ENCODE data around the gene CMSS1.

Gene CMSS1

DNA sequence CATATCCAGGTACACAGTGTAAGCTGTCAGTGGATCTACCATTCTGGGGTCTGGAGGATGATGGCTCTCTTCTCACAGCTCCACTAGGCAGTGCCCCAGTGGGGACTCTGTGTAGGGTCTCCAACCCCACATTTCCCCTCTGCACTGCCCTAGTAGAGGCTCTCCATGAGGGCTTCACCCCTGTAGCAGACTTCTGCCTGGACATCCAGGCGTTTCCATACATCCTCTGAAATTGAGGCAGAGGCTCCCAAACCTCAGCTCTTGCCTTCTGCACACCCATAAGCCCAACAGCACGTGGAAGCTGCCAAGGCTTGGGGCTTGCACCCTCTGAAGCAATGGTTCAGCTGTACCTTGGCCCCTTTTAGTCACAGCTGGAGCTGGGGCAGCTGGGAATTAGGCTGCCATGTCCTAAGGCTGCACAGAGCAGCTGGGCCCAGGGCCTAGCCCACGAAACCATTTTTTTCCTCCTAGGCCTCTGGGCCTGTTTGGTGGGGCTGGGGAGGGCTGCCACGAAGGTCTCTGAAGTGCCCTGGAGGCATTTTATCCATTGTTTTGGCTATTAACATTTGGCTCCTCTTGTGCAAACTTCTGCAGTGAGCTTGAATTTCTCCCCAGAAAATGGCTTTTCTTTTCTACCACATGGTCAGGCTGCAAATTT, 362.2 kb downstream of the CMSS1 start:
- DNase-seq (ENCODE audit: low read depth in 2 of 2) = no peak

DNA sequence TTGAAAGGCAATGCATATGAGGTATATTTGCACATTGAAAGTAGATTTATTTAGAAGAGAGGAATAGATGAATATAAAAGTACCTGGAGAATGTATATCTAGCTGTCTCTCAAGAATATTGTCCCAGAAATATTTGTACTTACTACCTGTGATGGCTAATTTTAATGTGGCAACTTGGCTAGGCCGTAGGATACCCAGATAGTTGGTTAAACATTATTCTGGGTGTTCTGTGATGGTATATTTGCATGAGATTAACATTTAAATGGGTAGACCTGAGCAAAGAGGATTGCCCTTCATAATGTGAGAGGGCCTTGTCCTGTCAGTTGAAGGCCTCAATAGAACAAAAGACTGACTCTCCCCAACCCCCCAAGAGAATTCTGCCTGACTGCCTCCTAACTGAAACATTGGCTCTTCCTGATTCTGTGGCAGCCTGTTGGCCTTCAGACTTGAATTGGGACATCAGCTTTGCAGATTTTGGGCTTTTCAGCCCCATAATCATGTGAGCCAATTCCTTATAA, 366.0 kb downstream of the CMSS1 start:
- DNase-seq (ENCODE audit: low read depth in 2 of 2) = no peak

DNA sequence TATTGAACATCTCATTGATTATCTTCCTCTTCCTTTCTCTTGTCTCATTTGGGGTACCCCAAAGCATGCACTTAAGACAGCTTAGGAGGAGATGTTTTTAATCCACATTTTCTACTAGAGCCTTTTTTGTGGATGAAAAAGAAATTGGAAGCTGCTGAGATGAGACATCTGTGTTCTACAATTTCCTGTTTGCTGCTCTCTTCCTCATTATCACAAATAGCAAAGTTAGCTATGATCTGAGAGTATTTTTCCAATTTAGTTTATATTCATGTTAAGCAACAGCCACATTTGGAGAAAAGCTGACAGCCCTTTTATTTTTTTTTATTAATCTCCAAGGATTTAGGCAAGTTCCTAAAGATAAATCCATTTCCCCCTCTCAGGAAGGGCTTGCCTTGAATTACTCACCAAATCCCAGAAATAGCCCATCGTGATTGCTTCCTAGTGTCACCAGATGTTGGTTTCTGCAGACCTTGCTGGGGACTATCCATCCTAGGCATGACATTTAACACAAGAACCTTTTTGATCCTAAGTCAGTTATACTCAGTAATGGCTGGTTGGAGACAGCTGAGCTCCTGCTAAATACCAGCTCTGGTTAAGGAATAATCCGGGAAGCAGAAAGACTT, 367.4 kb downstream of the CMSS1 start:
- DNase-seq (ENCODE audit: low read depth in 2 of 2) = no peak

DNA sequence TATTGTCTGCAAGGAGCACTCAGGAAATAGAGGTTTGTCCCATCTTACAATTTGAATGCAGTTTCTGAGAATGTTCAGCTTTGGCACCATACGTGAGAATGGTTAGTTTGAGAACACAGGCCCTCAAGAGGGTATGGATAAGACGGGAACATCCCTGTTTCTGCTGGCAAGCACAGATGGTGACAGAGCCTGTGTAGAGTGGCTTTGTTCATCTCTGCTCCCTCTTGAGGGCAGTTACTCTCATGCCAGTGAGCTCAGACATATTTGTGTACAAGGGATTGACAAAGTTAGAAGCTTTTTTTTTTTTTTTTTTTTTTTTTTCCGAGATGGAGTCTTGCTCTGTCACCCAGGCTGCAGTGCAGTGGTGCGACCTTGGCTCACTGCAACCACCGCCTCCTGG, 368.2 kb downstream of the CMSS1 start:
- DNase-seq (ENCODE audit: low read depth in 2 of 2) = no peak

DNA sequence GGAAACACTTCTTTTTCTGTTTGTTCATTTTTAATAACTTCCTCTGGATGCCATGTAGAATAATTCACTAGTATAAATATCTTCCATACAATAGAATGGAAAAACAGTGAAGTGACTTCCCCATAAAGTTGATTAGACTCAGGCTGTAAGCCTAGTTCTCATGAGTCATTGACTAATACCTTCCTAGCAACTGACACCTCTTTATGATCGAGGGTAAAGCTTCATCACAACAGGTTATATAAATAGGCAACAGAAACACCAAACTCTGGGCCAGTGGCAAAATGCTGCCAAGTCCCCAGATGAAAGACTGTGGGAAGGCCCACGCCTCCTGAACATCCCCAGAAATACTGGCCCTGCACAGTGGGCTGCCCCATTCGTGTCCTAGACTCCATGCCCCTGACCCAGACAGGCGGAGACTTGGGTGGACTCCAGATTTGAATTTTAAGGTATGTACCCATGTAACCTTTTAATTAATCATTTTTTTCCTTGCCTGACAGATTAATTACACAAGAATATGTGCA, 371.8 kb downstream of the CMSS1 start:
- DNase-seq (ENCODE audit: low read depth in 2 of 2) = no peak

DNA sequence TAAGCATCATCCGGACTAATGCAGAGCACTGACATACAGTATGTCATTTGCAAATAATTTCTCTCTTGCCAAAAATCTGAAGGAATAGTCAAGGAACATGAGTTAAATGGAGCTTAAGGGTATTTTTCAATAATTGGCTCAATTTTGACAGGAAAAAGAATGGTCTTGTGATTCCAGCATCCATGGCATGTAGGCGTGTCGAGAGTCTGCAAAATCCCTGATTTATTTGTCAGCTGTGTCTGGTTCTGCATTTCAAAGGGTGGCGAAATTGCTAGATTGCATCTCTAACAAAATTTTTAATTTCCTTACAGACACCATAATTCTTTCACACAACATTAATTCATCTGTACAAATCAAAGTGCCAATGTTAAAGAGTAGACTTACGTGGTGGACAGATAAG, 377.7 kb downstream of the CMSS1 start:
- no peak for DNase-seq (ENCODE audit: low read depth in 2 of 2)

DNA sequence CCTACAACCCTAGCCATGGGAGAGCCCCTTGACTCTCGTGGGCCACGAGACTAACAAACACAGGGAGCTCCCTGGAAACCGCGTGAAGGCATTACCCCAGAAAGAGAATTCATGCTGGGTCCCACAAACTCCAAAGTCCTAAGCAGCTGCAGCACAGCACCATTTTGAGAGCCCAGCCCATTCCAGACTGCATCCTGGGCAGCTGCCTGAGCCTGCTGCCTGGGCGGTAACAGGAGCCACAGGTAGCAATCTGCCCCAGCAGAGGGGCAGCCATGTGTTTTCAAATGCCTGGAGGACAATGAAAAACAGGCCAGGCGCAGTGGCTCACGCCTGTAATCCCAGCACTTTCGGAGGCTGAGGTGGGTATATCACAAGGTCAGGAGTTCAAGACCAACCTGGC, 380.2 kb downstream of the CMSS1 start:
- DNase-seq (ENCODE audit: low read depth in 2 of 2) = no peak

DNA sequence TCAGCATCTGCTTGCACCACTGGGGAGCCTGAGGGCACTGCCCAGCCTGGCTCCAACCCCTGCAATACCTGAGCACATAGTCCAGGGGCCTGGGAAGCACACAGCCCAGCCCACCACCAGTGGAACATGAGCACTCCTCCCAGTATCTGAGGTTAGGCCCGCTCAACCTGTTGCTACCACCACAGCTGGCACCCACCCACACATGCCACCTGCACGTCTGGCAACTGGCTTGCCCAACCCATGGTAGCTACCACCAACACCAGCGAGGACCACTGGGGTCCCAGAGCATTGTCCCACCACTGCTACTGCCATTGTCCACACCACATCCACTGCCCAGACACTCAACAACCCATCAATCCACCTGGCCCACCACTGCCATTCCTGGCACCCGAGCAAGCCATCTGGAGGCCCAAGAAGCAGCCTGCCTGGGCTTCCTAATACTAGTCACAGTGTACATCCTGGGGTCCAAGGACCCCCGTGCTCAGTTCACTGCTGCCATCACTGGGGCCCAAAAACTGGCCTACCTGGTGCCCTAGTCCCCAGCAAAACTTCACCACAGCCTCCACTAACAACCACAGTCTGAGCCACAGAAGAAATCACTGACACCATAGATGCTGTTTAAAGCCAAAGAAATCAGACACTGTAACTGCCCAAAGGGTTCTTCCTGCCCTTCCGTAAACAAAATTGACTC, 381.1 kb downstream of the CMSS1 start:
- no peak for DNase-seq (ENCODE audit: low read depth in 2 of 2)

DNA sequence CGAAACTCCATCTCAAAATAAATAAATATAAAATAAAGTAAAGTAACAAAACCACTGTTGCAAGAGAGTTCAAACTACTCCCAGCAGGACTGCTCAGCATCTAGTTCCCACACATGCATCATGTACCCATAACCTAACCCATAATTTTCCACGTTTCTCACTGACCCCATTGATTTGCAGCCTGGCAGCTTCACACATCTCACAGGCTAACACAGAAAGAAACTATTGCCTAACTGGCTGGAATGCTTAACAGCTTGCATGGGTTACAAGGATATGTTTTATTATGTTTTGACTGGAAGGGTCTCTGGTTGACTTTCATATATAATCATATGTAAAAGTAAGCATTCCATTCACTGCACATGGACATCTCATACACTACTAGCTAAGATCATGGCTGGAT, 387.5 kb downstream of the CMSS1 start:
- DNase-seq (ENCODE audit: low read depth in 2 of 2) = no peak

DNA sequence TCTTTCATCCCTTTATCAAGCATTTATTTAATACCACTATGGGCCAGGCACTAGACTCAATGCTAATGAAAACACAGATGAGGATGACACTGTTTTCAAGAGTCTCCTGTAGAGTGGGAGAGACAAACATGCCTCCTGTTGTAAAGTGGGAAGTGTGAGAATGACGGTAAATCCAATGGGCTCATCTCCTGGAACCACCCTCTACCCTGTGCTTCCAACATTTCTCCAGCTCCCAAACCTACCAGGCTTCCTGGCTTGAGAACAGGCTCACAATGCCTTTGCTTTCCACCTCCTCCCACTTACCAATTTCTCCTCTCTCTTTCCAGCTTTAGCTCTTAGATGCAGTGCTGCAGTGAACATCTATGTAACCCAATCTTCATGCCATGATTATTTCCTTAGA, 389.0 kb downstream of the CMSS1 start:
- no peak for DNase-seq (ENCODE audit: low read depth in 2 of 2)

DNA sequence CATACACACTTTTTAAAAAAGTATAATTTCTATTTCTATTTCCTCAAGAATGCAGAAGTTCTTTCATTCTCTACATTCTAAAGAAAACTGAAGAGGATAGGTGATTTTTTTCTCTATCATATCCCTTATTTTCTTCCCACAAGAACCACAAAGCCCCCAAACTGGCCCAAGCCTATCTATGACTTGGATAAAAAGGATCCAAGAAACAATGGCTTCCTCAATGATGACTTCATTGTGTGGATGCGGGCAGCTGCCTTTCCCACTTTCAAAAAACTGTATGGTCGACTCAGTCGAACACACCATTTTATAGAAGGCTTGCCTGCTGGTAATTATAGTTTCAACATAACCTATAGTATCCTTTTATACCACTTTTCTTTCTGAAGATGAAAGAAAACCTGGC, 390.2 kb downstream of the CMSS1 start:
- DNase-seq (ENCODE audit: low read depth in 2 of 2) = no peak

DNA sequence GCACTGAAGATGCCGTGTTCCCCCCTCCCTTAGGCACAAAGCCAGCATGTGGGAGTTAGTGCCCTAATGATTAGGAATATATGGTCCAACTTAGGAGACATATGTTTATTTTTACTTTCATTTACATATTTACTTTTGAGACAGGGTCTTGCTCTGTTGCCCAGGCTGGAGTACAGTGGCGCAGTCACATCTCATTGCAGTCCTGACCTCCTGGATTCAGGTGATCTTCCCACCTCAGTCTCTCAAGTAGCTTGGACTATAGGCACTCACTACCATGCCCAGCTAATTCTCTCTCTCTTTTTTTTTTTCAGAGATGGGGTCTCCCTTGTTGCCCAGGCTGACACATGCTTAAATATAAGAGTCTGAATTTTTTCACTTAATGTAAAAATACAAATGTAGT, 391.5 kb downstream of the CMSS1 start:
- DNase-seq (ENCODE audit: low read depth in 2 of 2) = no peak

DNA sequence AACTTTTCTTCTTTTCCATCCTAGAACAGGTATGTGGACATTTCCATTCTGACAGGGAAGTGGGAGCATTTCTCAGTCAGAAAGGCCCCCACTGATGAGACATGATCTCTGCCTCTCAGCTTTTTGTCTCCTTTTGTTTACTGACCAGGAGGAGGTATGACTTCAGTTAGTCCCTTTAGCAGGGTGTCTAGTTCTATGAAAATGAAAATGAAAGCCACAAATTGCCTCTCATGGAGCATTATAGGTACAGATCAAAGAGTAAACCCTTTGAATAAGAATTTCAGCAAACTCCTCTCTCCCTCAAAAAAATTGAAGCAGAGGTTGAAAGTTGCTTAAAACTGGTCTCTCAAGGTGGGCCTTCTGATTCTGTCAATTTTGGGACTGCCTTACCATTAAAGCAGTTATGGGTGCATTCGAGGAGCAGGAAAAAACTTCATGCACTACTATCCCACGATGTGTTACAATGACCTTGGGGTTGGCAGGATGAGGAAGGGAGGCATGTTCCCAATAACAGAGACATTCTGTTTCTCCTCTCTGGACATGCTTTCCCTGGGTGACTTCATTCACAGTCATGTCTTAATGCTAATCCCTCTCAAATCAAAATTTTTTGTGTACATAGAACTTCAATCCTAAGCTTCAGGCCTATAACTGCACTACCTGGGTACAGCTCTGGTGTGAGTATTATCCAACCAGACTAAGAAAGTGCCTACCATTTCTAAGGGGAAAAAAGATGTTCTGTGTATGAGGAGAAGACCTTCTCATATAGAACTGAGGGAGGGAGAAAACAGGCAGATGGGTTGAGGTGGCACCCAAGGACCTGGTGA, 392.5 kb downstream of the CMSS1 start:
- no peak for DNase-seq (ENCODE audit: low read depth in 2 of 2)

DNA sequence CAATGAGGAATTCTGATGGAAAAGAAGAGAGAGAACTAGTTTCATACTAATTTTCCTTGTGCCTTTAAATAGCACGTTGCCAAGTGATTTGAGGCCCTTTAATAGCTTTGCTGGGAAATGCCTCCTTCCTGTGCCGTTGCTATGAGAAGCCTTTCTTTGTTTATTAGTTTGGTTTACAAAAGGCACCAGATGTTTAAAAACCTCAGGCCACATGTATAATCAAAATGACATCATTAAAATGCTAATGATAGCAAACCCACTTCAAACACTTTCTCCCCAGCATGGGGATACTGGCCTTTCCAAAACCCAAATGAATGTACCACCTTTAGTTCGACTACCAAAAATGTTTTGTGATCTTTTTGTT, 393.1 kb downstream of the CMSS1 start:
- DNase-seq (ENCODE audit: low read depth in 2 of 2) = no peak

DNA sequence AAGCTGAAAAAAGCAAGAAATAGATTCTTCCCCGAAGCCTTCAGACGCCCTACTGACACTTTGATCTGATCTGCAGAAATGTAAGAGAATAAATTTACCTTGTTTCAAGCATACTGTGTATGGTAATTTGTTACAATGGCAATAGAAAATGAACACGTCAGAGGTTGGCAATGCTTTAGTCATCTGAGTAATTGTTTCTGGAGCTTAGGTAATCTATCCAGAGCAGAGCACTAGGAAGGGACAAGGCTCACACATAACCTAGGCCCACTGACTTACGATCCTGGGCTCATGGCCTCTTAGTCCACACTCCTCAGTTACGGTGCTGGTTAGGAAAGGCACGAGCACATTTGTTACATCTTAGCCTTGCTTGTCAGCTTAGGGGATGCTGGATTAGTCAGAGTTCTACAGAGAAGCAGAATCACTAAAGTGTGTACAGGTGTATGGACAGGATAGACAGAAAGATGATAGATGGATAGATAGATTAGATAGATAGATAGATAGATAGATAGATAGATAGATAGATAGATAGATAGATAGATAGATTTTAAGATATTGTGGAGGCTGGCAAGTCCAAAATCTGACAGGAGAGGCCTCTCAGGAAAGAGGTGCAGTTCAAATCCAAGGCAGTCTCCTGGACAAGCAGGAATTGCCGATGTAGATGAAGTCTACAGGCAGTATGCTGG, 396.4 kb downstream of the CMSS1 start:
- no peak for DNase-seq (ENCODE audit: low read depth in 2 of 2)

DNA sequence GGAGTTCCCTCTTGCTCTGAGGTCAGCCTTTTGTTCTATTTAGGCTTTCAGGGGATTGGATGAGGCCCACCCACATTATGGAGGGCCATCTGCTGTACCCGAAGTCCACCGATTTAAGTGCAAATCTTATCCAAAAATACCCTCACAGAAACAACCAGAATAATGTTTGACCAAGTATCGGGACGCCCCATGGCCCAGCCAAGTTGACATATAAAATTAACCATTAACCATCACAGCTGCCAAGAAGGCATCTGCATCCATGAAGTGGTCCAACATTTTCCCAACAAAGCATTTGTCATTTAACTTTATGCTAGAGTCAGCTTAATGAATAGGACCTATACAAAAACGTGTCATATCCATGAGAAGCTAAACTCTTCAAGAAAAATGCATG, 396.9 kb downstream of the CMSS1 start:
- DNase-seq (ENCODE audit: low read depth in 2 of 2) = no peak

DNA sequence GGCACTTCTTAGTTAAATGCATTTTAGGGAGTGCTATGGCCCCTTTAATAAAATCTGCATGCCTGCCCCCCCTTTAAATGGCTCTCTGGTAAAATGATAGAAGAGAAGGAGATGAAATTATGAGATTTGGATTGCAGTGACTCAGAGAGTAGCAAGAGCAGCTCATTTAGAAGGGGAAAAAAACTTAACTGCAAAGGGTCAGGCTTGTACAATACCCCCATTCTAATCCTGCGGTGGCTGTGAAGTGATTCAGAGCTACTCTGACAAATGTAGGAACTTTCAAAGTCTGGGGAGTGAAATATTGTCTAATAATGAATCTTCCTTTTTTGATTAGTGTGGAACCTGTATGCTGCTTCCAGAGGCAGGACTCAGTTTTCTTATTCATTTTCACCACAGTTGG, 399.1 kb downstream of the CMSS1 start:
- DNase-seq (ENCODE audit: low read depth in 2 of 2) = no peak

DNA sequence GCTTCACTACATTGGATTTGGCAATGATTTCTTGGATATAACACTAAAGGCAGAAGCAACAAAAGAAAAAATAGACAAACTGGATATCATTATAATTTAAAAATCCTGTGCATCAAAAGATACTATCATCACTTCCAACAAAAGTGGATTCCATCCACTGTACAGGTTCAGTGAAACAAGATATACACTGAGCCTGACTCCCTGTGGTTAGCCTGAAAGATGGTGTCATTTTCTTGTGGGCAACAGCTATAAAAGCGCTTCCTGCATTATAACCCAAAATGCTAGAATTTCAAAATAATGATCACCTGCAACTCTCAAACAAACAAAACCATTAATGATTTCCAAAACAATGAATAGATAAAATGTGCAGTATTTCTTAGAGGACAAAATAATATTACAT, 403.5 kb downstream of the CMSS1 start:
- DNase-seq (ENCODE audit: low read depth in 2 of 2) = no peak

DNA sequence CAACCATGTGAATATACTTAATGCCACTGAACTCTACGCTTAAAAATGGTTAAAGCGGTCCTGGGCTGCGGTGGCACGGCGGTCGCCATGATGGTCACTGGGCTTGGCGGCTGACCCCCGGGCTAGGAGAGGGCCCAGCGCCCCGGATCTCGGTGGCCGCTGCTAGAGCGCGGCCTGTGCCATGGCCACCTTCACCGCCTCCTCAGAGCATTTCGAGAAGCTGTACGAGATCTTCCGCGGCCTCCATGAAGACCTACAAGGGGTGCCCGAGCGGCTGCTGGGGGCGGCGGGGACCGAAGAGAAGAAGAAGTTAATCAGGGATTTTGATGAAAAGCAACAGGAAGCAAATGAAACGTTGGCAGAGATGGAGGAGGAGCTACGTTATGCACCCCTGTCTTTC, 407.5 kb downstream of the CMSS1 start:
- DNase-seq (ENCODE audit: low read depth in 2 of 2) = no peak

DNA sequence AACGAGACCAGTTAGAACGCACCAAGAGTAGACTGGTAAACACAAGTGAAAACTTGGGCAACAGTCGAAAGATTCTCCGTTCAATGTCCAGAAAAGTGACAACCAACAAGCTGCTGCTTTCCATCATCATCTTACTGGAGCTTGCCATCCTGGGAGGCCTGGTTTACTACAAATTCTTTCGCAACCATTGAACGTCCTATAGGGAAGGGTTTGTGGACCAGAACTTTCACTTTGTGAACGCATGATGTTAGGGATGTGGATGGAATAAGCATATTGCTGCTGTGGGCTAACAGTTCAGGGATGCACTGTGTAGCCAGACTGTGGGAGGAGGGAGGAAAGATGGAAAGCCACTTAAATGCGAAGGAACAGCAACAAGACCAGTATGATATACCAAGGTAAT, 408.2 kb downstream of the CMSS1 start:
- no peak for DNase-seq (ENCODE audit: low read depth in 2 of 2)

DNA sequence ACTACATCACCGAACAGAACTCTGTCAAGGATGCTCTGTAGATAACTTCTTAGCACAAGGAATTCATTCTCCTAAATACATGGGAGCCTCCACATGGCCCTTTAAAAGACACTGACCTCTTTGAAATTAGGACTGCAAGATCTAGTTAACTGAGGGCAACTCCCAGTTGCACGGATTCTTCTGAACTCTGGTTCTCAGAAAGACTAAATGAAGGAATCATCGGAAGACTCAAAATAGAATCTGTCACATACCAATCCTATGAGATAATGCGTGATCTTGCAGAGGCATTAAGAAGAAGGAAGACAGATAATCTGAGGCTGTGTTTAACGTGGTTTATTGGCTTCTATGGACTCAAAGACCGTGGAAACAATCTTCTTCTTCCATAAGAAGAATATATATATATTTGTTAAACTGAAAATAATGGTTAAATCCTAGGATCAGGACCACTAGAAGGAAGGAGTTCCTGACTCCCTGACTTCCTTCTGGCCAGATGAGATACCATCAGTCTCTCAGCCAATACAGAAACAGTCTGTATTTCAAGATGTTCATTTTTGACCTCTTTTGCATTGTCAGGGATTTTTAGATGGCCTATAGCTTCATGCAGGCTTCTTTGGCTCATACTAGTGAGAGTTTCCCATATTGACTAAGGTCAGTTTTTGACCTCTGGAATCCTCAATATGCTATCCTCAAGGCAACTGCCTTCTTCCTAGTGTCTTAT, 409.2 kb downstream of the CMSS1 start:
- DNase-seq (ENCODE audit: low read depth in 2 of 2) = no peak
